Measurements from ENCODE around the gene C1S.

Gene C1S

GRCh38 chr12:7075939-7076338 lies 15.4 kb downstream of the C1S start:
- DNase-seq (ENCODE audit: low spot score) (no peak), FAIRE-seq (peak; percentile 35)

GRCh38 chr12:7076493-7076892 lies 16.0 kb downstream of the C1S start:
- DNase-seq (ENCODE audit: low spot score) (no peak), FAIRE-seq (no peak)

- no peak for DNase-seq (ENCODE audit: low spot score)
Measured at GRCh38 chr12:7078163-7078562, 17.6 kb downstream of the C1S start.

GRCh38 chr12:7079826-7080125 lies 19.3 kb downstream of the C1S start:
- no peak for FAIRE-seq
- peak; percentile 24 for DNase-seq (ENCODE audit: low spot score)

More at GRCh38 chr12:7078163-7078562, 17.6 kb downstream of the C1S start:
- no peak for FAIRE-seq

GRCh38 chr12:7081037-7081436 lies 20.5 kb downstream of the C1S start:
- no peak for FAIRE-seq

GRCh38 chr12:7083125-7083524 lies 22.6 kb downstream of the C1S start:
- DNase-seq (ENCODE audit: low spot score) (no peak), FAIRE-seq (no peak)

More at GRCh38 chr12:7081037-7081436, 20.5 kb downstream of the C1S start:
- DNase-seq (ENCODE audit: low spot score), result no peak

GRCh38 chr12:7089196-7089871 lies 28.8 kb downstream of the C1S start:
- no peak for DNase-seq (ENCODE audit: low spot score)
- no peak for FAIRE-seq

GRCh38 chr12:7090222-7090998 lies 29.9 kb downstream of the C1S start:
- DNase-seq (ENCODE audit: low spot score) (no peak), FAIRE-seq (peak; percentile 82)

GRCh38 chr12:7091171-7091570 lies 30.7 kb downstream of the C1S start:
- FAIRE-seq, result peak; percentile 63

GRCh38 chr12:7091660-7092228 lies 31.2 kb downstream of the C1S start:
- DNase-seq (ENCODE audit: low spot score) (no peak), FAIRE-seq (peak; percentile 82)

More at GRCh38 chr12:7091171-7091570, 30.7 kb downstream of the C1S start:
- DNase-seq (ENCODE audit: low spot score), result no peak

GRCh38 chr12:7092229-7092985 lies 31.9 kb downstream of the C1S start, which contains the start of gene C1R:
C1R (minus strand) TSS chr12:7092445; CDS start chr12:7092388, 57 bp downstream.
- DNase-seq (ENCODE audit: low spot score) (peak; percentile 74), FAIRE-seq (peak; percentile 17)

GRCh38 chr12:7092986-7093460 lies 32.5 kb downstream of the C1S start:
- DNase-seq (ENCODE audit: low spot score), result no peak
- peak; percentile 56 for FAIRE-seq

GRCh38 chr12:7093486-7093885 lies 33.0 kb downstream of the C1S start:
- DNase-seq (ENCODE audit: low spot score) (no peak), FAIRE-seq (no peak)

- FAIRE-seq (peak; percentile 71), DNase-seq (ENCODE audit: low spot score) (no peak)
Measured at GRCh38 chr12:7093892-7094291, 33.4 kb downstream of the C1S start.

GRCh38 chr12:7096006-7096932 lies 35.8 kb downstream of the C1S start:
- FAIRE-seq (peak; percentile 27), DNase-seq (ENCODE audit: low spot score) (no peak)

- DNase-seq (ENCODE audit: low spot score) (no peak), FAIRE-seq (no peak)
Measured at GRCh38 chr12:7096979-7097378, 36.5 kb downstream of the C1S start.

- FAIRE-seq, result no peak
Measured at GRCh38 chr12:7099290-7099996, 38.9 kb downstream of the C1S start.

GRCh38 chr12:7100239-7100638 lies 39.7 kb downstream of the C1S start:
- DNase-seq (ENCODE audit: low spot score) (no peak), FAIRE-seq (no peak)

More at GRCh38 chr12:7099290-7099996, 38.9 kb downstream of the C1S start:
- no peak for DNase-seq (ENCODE audit: low spot score)

- FAIRE-seq (no peak), DNase-seq (ENCODE audit: low spot score) (no peak)
Measured at GRCh38 chr12:7101047-7101693, 40.7 kb downstream of the C1S start.
